HG03095 (cell line): ENCODE results near the gene TBCCD1.
"Not testable (repeated sequence)": the region's sequence is repeated elsewhere in the genome, so short reads cannot be mapped to it uniquely, and the experiment has no call there.

Experiments used
- ATAC-seq: cut with Tn5 transposase; IDR thresholded peaks from one replicate; pipeline ENCODE4 v1.9.1; 2021; ENCODE audit warnings: moderate library complexity; ENCODE audit not compliant: unreplicated experiment

The TBCCD1 gene

DNA sequence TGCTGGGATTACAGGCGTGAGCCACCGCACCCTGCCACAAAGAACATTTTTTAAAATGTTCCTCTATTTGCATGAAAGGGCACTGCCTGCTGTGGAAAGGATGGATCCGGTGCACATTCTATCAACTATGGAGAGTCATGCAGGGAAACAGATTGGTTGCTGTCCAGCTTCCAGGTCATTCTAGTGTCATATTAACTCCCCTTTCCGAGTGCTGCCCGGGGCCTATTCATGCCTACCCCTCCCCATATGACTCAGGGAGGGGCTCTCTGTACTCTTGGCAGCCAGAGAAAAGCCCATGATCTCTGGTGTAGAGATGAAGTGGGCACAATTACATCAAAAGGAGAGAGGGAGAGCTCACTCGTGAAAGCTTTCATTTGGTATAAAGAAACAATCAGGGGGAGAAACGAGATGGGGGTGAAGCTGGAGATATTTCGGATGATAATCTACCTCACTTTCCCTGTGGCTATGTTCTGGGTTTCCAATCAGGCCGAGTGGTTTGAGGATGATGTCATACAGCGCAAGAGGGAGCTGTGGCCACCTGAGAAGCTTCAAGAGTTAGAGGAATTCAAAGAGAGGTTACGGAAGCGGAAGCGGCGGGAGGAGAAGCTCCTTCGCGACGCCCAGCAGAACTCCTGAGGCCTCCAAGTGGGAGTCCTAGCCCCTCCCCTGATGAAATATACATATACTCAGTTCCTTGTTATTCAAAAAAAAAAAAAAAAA, 29.6 kb upstream of the TBCCD1 start:
- no peak for ATAC-seq

DNA sequence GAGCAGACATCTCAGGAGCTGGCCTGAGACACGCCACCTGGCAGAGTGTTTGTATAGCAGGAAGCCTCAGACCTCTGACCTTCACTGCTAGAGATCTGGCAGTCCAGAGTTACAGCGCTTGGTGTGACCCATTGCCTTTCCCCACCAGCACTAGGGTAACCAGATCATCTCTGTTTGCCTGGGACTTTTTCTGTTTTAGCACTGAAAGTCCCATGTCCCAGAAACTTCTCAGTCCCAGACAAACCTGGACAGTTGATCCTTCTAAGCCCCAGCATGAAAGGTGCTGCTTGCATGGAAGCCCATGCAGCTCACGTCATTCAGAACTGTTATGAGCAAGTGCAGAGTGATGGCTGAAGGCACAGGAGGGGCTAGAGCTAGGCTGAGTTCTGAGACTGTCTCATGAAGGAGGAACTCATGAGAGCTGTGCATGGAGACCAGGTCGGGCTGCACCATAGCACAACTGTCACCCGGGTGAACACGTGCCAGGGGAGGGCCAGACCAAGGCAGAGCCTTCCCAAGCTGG, 27.5 kb upstream of the TBCCD1 start:
- ATAC-seq: no peak

DNA sequence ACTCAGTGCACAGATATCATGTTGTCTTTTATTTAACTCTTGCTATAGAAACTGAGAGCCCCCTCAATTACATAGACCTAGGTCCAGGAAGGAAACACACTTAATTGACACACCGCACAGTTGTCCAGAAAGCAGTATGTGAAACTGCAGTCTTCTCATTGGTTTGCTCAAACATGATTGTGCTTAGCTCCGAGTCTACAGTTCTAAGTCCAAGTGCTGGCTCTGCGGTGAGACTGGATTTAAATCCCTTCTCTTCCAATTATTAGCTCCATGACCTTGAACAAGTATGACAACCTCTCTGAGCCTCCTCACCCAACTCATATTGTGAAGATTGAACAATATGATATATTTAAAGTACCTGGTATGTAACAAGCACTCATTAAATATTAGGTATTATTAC, 26.7 kb upstream of the TBCCD1 start:
- ATAC-seq: no peak

DNA sequence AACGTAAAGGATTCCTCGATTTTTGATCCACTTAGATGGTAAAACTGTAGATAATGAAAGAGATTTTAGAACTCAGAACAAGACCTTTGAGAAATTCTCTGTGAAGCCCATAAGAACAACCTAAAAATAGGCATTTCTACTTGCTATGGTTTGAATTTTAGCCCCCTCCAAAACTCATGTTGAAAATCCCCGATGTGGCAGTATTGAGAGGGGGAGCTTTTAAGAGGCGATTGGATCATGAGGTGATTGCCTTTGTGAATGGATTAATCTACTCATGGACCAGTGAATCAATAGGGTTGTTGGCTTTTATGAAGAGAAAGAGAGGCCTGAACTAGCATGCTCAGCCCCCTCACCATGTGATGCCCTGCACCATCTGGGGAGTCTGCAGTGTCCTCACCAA, 25.5 kb upstream of the TBCCD1 start:
- no peak for ATAC-seq

DNA sequence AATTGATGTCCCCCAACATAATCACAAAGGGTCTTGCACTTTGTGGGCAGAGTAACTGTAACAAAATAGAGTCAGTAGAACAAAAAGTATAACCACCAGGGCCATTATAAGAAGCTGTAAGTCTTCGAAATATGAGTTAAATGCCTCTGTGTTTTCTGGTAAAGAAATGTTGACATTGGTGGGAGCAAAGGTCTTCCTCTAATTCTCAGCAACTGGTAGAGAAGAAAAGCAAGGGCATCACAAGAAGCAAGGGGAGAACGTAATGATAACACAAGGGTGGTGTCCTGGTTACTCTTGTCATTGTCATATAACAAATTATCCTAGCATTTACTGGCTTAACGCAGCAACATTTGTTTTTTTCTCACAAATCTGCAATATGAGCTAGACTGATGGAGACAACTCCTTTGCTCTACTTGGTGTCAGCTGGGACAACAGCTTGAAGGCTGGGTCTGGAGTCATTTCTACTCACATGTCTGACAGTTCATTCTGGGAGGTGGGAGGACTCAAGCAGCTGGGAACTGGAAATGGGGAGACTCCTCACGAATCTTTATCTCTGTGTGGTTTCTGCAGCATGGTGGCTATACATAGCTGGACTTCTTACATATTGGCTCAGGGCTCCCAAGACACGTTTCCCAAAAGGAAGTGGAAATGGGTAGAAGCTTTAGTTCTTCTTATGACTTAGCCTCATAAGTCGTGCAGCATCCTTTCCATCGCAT, 23.6 kb upstream of the TBCCD1 start:
- no peak for ATAC-seq

DNA sequence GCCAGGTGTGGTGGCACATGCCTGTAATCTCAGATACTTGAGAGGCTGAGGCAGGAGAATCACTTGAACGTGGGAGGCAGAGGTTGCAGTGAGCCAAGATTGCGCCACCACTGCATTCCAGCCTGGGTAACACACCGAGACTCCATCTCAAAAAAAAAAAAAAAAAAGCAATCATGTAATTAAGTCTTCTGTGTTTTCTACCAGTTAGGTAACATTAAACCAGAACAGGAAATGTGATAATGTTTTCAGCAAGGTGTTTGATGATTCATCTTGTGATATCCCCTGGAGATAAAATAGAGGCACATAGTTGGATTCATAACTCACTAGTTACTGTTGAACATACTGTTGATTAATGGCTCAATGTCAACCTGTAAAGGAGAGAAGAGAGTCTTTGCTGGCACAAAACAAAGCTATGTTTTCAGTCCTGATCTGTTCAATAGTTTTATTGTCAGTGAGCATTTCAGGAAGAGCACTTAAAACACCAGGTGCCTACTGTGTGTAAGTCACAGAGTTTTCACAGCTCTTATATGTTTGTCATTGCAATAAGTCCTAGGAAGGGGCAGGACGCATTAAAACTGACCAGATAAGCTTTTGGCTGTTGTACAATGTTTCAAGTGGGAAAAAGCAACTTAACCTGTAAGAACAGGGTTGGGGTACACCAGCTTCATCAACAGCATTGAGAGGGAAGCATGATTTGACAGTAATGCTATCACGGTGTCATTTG, 22.9 kb upstream of the TBCCD1 start:
- ATAC-seq: no peak

DNA sequence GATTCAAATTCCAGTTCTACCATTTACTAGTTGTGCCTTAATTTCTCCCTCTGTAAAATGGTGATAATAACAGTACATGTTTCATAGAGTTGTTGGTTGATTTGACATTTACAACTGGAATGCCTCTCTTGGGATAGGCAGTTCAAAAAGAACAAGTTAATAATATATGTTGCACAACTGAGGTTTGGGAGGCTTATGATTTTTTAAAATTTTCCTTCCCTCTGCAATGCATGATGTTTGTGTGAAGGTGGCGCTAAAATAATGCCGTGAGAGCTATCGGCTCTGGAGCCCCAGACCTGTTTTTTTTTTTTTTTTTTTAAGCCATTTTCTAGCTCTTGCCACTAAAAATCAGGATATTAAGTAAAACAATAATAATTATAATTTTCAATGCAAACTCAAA, 22.0 kb upstream of the TBCCD1 start:
- ATAC-seq: no peak

DNA sequence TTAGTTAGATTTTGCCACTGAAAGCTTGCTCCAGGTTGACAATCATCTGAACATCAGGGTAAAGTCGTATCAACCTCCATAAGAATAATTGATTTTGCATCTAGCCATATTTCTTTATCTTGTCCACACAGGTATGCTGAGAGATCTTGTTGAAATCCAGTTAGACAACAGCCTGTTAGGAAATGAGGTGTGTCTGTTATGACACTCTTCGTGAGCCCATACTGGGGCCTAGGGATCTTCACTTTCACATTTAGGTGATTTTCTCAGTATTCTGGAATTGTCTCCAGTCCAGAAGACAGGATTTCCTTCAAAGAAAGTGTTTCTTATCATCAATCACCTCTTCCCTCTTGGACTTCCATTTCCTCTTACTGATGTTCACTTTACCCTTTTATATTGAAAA, 21.5 kb upstream of the TBCCD1 start:
- no peak for ATAC-seq

DNA sequence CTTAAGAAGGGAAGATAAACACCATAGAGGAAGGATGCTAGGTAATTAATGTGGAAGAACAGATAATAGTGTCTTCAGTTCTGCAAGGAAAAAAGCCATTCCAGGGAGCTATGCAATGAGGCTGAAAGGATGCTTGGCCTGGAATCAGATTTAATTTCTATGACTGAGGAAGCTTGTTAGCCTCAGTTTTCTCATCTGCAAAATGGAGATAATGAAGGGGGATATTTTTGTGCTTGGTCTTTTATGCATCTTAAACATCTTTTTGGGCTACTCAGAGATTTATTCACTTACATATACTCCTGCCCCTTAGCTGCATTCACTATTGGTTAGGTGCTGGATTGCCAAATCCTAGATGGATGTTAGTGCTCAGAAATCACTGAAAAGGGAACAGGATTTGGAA, 20.0 kb upstream of the TBCCD1 start:
- no peak for ATAC-seq

DNA sequence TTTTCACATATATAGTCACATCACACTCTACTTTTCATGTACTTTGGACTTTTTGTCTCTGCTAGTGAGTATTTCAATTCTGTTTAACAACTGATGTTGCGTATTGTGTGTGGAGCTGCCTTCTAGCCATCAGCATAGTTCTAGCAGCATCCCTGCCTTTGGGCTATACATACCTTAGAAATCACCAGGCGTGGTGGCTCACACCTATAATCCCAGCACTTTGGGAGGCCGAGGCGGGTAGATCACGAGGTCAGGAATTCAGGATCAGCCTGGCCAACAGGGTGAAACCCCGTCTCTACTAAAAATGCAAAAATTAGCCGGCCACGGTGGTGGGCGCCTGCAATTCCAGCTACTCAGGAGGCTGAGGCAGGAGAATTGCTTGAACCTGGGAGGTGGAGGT, 19.1 kb upstream of the TBCCD1 start:
- ATAC-seq: not testable (repeated sequence)

DNA sequence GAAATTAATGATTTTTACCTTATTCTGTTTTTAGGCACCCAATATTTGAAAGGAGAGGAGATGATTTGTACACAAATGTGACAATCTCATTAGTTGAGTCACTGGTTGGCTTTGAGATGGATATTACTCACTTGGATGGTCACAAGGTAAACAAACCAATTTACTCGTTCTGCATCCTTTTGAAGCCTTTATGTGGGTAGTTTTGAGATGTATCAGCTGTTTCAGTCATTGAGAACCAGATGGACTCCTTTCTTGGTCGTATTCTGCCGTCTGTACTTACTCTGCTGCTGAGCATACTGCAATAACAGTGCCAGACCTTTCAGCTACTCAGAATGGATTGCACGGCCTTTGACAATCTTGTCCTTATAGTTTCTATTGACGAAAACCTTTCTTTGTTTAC, 16.7 kb upstream of the TBCCD1 start:
- ATAC-seq: no peak

DNA sequence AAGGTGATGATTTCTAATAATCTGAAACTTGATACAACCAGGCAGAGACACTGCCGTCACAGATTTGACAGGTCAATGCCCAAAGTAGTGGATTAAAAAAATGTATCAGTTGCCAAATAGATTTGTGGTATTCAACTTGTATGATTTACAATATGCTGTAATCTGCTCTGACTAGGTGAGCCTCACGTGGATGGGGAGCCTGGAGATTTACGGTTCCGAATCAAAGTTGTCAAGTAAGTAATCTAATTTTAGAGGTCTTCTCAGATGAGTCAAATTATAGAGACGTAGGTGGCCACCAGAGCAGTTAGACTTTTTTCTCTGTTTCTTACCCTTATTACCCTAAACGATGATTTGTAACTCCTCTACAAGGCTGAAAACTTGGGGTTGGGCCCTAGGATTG, 15.4 kb upstream of the TBCCD1 start:
- ATAC-seq: no peak

DNA sequence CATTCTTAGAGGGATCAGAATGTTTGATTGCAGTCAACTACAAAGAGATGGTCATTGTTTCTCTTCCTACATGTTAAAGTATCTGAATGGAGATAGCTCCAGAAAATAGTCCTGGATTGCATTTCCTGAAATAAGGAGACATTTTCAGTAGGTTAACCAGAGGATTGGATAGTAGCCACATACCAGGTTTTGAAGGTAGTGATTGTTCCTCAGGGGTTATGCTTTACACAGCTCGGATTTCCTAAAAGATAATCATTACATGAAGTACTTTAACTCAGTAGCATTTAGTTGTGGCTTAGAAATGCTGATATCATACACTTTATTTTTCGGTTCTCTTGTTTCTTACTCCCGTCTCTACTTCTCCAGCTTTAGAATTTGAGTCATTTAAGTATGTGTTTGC, 13.6 kb upstream of the TBCCD1 start:
- no peak for ATAC-seq

DNA sequence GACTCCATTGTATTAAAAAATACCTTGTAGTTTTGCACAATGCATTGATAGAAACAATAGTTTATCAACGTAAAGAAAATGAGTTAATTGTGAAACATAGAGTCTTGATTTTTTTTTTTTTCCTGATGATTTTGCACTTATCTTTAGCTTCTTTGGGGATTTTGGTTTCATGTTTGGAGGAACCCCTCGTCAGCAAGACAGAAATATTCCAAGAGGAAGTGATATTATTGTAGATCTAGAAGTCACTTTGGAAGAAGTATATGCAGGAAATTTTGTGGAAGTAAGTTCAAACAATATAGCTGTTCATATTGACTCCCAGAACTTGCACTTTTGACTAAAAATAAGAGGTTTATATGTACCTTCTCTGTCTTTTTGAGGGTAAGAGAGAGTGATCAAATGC, 10.4 kb upstream of the TBCCD1 start:
- ATAC-seq: no peak

DNA sequence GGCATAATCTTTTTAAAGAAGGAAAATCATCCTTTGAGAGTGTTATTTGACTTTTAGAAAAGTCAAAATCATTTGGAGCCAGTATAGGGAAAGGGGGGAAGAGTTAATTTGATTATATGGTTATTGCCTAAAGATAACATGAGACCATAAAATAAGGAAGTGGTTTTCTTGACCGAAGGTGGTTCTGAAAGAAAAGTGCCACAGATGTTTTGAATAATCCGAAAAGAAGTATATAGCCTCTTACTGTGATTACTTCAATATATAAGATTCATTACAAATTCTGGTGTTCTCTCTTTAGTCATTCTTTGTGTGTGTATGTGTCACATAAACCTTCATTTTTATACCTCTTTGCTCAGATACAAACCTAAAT, 4.5 kb upstream of the TBCCD1 start:
- no peak for ATAC-seq

DNA sequence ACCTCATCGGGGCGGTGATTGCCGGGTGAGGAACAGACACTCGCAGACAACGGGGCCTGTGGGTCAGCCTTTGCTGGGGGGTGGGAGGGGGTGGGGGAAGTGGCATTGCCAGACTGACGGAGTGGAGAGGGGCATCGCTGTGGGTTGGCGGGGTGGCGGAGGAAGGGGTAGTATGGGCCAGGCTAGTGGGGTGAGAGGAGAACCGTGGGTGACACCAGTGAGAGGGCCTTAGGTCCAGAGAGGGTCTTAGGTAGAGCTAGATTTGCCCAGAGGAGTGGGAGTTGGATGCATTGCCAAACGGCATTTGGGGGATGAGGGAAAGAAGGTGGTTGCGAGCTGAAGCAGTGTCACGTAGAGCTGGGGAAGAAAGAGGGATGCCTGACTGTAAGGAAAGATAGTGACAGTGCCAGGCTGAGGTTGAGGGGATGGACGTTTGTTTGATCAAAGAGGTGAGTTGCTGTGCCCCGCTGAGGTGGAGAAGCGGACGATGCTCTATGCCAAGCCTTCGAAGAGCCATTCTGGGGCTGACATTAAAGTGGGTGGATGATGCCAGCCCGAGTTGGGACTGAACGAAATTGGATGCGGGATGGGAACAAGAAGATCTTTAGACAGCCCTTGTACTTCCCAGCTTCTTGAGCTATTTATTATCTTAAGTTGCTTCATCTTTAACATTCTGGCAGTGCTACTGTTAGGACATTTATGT, 4.0 kb upstream of the TBCCD1 start:
- ATAC-seq: no peak

DNA sequence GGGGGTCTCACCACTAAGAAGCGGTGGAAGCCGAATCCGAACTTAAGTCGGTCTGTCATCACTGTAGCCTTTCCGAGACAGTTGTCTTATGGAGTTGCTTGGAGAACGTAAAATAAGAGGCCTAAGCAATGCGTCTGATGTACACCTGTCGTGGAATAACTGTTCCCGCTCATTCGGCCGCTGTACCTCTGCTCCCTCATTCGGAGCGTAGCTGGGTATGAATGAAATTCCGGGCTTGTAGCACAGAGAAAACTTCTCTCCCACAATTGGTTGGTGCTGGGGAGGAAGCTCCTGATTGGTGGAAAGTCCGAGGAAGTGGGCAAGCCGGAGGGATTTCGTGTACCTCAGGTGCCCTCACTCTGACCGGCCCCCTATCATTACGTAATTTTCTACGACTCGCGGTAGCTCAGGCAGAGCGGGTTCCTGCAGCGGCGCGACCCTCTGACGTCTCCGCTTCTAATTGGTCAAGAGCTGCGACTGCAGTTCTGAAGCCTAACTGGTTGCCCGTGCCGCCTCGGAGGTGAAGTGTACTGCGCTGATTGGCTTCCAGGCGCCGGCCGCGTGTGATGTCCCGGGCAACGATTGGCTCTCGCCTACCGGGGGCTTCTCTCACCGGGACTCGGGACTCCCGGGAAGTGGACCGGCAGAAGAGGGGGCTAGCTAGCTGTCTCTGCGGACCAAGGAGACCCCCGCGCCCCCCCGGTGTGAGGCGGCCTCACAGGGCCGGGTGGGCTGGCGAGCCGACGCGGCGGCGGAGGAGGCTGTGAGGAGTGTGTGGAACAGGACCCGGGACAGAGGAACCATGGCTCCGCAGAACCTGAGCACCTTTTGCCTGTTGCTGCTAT, 3.2 kb upstream of the TBCCD1 start, which contains the start of gene DNAJB11:
DNAJB11 (plus strand) TSS at position 625 of the 845 bp plus-strand sequence; CDS start at position 803, 178 bp downstream.
- ATAC-seq: peak; percentile 84

DNA sequence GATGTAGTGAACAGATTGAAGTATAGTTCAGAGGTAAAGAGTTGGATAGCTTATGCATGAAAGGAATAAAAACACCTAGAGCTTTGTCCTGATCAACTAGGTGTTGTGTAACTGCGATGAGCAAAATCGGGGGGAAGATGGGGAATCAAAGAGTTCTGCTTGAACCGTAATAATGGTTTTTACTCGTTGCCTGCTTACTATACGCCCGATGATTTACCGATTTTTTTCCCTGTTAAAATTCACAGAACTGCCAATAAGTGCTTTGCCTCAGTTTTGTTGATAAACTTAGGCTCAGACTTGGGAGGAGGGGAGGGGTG, 2.6 kb upstream of the TBCCD1 start:
- ATAC-seq: no peak

DNA sequence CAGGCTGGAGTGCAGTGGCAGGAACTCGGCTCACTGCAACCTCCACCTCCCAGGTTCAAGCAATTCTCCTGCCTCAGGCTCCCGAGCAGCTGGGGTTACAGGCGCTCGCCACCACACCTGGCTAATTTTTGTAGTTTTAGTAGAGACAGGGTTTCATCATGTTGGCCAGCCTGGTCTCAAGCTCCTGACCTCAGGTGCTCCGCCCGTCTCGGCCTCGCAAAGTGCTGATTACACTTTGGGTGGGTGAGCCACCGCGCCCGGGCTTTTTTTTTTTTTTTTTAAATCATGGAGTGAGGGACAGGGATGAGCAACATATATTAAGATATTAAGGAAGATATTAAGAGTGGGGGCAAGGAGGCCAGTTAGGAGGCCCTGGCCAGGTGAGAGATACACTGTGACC, 2.2 kb upstream of the TBCCD1 start:
- ATAC-seq: not testable (repeated sequence)

DNA sequence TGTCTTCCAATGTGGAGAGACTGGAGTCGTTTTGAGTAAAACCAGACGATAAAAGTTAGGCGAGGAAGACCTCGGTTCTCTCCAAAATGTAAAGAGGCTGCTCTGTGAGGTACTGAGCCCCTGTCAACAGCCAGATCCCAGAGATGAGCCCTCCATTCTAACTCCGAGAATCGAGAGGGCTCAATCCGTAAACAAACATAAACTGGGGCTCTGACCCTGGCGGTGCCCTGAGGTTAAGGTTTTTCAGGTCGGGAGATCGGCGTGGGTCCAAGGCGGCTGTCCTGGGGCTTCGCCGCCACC, 417 bp downstream of the TBCCD1 start:
- no peak for ATAC-seq

DNA sequence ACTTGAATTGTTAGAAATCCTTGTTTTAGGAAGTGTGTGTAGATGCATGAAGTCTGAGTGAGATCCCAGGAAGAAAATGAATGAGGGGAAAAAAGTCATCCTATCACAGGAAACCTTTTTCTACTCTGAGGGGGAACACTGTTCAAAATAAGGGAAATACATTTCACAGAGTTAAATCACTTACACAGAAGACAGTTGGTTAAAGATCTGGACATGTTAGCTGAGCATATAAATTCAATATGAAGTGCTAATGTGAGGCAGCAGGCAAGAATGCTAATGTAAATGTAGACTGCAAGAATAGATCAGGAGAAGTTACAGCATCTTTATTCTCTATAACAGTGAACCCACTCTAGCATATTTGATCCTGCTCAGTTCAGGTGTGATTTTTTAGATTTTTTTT, 2.6 kb downstream of the TBCCD1 start:
- no peak for ATAC-seq
